GM06990 (cell line): ENCODE results near the gene AQP5.

Experiments used
- DNase-seq: peaks from one replicate; pipeline ENCODE4 v3.0.0-alpha.2; 2011; ENCODE audit not compliant: insufficient read length; ENCODE audit errors: extremely low read depth
- H3K27me3 ChIP-seq: replicated peaks from 2 replicates; pipeline ENCODE4 v1.6.0; 2011; ENCODE audit warnings: low read length; ENCODE audit not compliant: control insufficient read depth, insufficient read depth
- H3K36me3 ChIP-seq: 2 replicates; pipeline ENCODE4 v1.5.1; 2011; ENCODE audit warnings: low read length; ENCODE audit not compliant: control insufficient read depth, insufficient read depth
- H3K4me3 ChIP-seq: replicated peaks from 2 replicates; pipeline ENCODE4 v1.5.1; 2011; ENCODE audit warnings: low read depth, mild to moderate bottlenecking, control low read depth, low read length
- CTCF ChIP-seq: IDR thresholded peaks from 2 replicates; pipeline ENCODE4 v1.5.1; 2011; ENCODE audit warnings: low read length, control low read depth, mild to moderate bottlenecking, inconsistent platforms; ENCODE audit not compliant: insufficient read depth, poor library complexity, severe bottlenecking

The AQP5 gene

GRCh38 chr12:49974231-49974675 is 12.6 kb downstream of the AQP5 start:
- no peaks in the 10 kb centered on the region for H3K36me3 ChIP-seq
- H3K4me3 ChIP-seq: no peak overlapping the region
- no peaks in the 10 kb centered on the region; the same call in none of the 2 replicates for H3K27me3 ChIP-seq
- TF ChIP-seq CTCF: no peak
- no peak for DNase-seq

GRCh38 chr12:49974677-49975317 is 13.1 kb downstream of the AQP5 start:
- no peaks in the 10 kb centered on the region for H3K36me3 ChIP-seq
- no peak for TF ChIP-seq CTCF
- no peaks in the 10 kb centered on the region; the same call in 1 of the 2 replicates for H3K27me3 ChIP-seq
- H3K4me3 ChIP-seq: no peak overlapping the region
- no peak for DNase-seq

- no peak for DNase-seq
- H3K27me3 ChIP-seq: no peaks in the 10 kb centered on the region; the same call in 1 of the 2 replicates
- TF ChIP-seq CTCF: no peak
- no peak overlapping the region for H3K4me3 ChIP-seq
- H3K36me3 ChIP-seq: no peaks in the 10 kb centered on the region
Measured at GRCh38 chr12:49975318-49975761, 13.7 kb downstream of the AQP5 start.

GRCh38 chr12:49976557-49976956 is 14.9 kb downstream of the AQP5 start:
- DNase-seq: no peak
- Histone ChIP-seq H3K36me3 (no peaks in the 10 kb centered on the region), H3K4me3 (no peak overlapping the region), H3K27me3 (no peaks in the 10 kb centered on the region)
- TF ChIP-seq CTCF: no peak

- Histone ChIP-seq H3K27me3 (no peaks in the 10 kb centered on the region), H3K4me3 (no peak overlapping the region), H3K36me3 (no peaks in the 10 kb centered on the region)
- DNase-seq: no peak
- TF ChIP-seq CTCF: no peak
Measured at GRCh38 chr12:49978125-49978524, 16.5 kb downstream of the AQP5 start.
